HepG2 (cell line): Measurements from ENCODE around the gene MSANTD1. TPM values are rescaled to one million over a fixed set of nuclear protein-coding genes. Genes with fewer than 3 reads are reported as not detected.

ENCODE experiments used
- ATAC-seq: fragments of 200-7000 bp; cut with Tn5 transposase; 3 replicates; pipeline ENCODE4 v1.9.1; 2020; ENCODE audit warnings: mild to moderate bottlenecking, moderate library complexity
- BruUV-seq: library from RNA; stranded (reverse); fragments of 400-500 nt; replicated peaks from 2 replicates; lab custom pipeline; 2021; lab: Mats Ljungman, UMichigan
- CTCF ChIA-PET: fragments of 300-600 bp; formaldehyde crosslinking; extraction: SDS; loops from one replicate; lab custom pipeline; 2021; ENCODE audit warnings: low total read pairs, inconsistent platforms, low intra/inter-chr PET ratio; lab: Yijun Ruan, JAX
- POLR2A ChIA-PET: fragments of 350-600 bp; sonication (Branson Sonifier 250); formaldehyde crosslinking; loops from one replicate; lab custom pipeline; 2020; ENCODE audit warnings: antibody characterized with exemption, inconsistent platforms; lab: Yijun Ruan, JAX
- DNase-seq: peaks from one replicate; pipeline ENCODE4 v3.0.0-alpha.2; 2015; ENCODE audit warnings: low spot score
- FAIRE-seq: peaks from 3 replicates; lab custom pipeline; 2011; peaks lifted over from hg19 to GRCh38; lab: Jason Lieb, UNC
- H2AFZ ChIP-seq: one replicate; pipeline ENCODE4 v1.6.1; 2011; ENCODE audit warnings: low read length, inconsistent platforms
- H3K27ac ChIP-seq: fragments of 300-600 bp; 3 replicates; pipeline ENCODE4 v1.8.0; 2011; ENCODE audit warnings: mixed run types, mild to moderate bottlenecking, mixed read lengths, low read length, inconsistent platforms; ENCODE audit not compliant: insufficient read depth; ENCODE audit errors: extremely low read length
- H3K27me3 ChIP-seq, 2 experiments: fragments of 200-600 bp in 1 of 2; 2 replicates in 1 of 2; 3 replicates in 1 of 2; pipeline versions ENCODE4 v1.6.0 to v1.8.0; 2011; ENCODE audit warnings: low read length in 2 of 2, mild to moderate bottlenecking in 2 of 2, moderate library complexity in 2 of 2, inconsistent platforms in 1 of 2; ENCODE audit not compliant: insufficient read depth in 2 of 2, control insufficient read depth in 1 of 2
- H3K36me3 ChIP-seq, 2 experiments: fragments of 200-600 bp in 1 of 2; replicated peaks in 1 of 2; 2 replicates in 1 of 2; 3 replicates in 1 of 2; pipeline versions ENCODE4 v1.5.1 to v1.8.0; 2011; ENCODE audit warnings: low read length in 2 of 2, inconsistent platforms in 1 of 2; ENCODE audit not compliant: insufficient read depth in 2 of 2, control insufficient read depth in 1 of 2
- H3K4me1 ChIP-seq: 2 replicates; pipeline ENCODE4 v1.5.1; 2012; ENCODE audit warnings: low read length, inconsistent platforms; ENCODE audit not compliant: insufficient read depth
- H3K4me2 ChIP-seq: 2 replicates; pipeline ENCODE4 v1.6.0; 2011; ENCODE audit warnings: low read depth, low read length, inconsistent platforms
- H3K4me3 ChIP-seq, 3 experiments: fragments of 200-600 bp in 1 of 3; sonication (generic), shearing (Covaris generic) in 1 of 3; replicated peaks in 1 of 3; 2 replicates each; pipeline ENCODE4 v1.5.1; 2011 to 2016; ENCODE audit warnings: low read length in 3 of 3, inconsistent platforms in 2 of 3, low read depth in 2 of 3, mild to moderate bottlenecking in 2 of 3, control low read depth in 1 of 3, mixed read lengths in 1 of 3; ENCODE audit not compliant: insufficient read depth in 1 of 3
- H3K79me2 ChIP-seq: one replicate; pipeline ENCODE4 v1.6.1; 2011; ENCODE audit warnings: low read length, inconsistent platforms; ENCODE audit not compliant: insufficient read depth
- H3K9ac ChIP-seq: 2 replicates; pipeline ENCODE4 v1.6.0; 2011; ENCODE audit warnings: mild to moderate bottlenecking, low read depth, low read length, inconsistent platforms; ENCODE audit not compliant: insufficient read depth
- H3K9me3 ChIP-seq: 2 replicates; pipeline ENCODE4 v1.5.1; 2012; ENCODE audit warnings: mild to moderate bottlenecking, low read length
- H4K20me1 ChIP-seq: 2 replicates; pipeline ENCODE4 v1.6.0; 2011; ENCODE audit warnings: inconsistent platforms, mild to moderate bottlenecking, low read length, moderate library complexity; ENCODE audit not compliant: insufficient read depth
- ASH2L ChIP-seq: fragments of 300-600, 200-600 bp; sonication (generic); IDR thresholded peaks from 2 replicates; pipeline ENCODE4 v1.7.0; 2017; ENCODE audit warnings: low read depth, mild to moderate bottlenecking, moderate library complexity, mixed read lengths, low read length; ENCODE audit not compliant: insufficient read length
- CENPBD1 ChIP-seq: sonication (generic); formaldehyde crosslinking; IDR thresholded peaks from 2 replicates; pipeline ENCODE4 v1.8.0; 2022; ENCODE audit warnings: missing genetic modification reagents, low read depth, mild to moderate bottlenecking, borderline replicate concordance
- FOXA1 ChIP-seq, 2 experiments: fragments of 450-650 bp in 1 of 2; sonication (generic) in 1 of 2; formaldehyde crosslinking in 1 of 2; IDR thresholded peaks; 2 replicates each; pipeline versions ENCODE4 v1.4.0 to v1.6.1; 2016 to 2020; ENCODE audit warnings: missing genetic modification reagents in 1 of 2
- HNF4A ChIP-seq: sonication (generic); formaldehyde crosslinking; IDR thresholded peaks from 2 replicates; pipeline ENCODE4 v1.4.0; 2020; ENCODE audit warnings: missing genetic modification reagents
- KLF9 ChIP-seq: IDR thresholded peaks from 2 replicates; pipeline ENCODE4 v1.6.1; 2016; ENCODE audit warnings: low read depth
- TEAD2 ChIP-seq: sonication (generic); formaldehyde crosslinking; IDR thresholded peaks from 2 replicates; pipeline ENCODE4 v1.9.0; 2021; ENCODE audit warnings: missing genetic modification reagents
- ZBTB33 ChIP-seq: sonication (generic); formaldehyde crosslinking; IDR thresholded peaks from 2 replicates; pipeline ENCODE4 v1.4.0; 2020; ENCODE audit warnings: missing genetic modification reagents
- ZBTB38 ChIP-seq: sonication (generic); formaldehyde crosslinking; IDR thresholded peaks from 2 replicates; pipeline ENCODE4 v1.5.1; 2020; ENCODE audit warnings: mild to moderate bottlenecking, missing genetic modification reagents
- ZMYM4 ChIP-seq: sonication (generic); formaldehyde crosslinking; IDR thresholded peaks from 2 replicates; pipeline ENCODE4 v1.8.1; 2023; ENCODE audit warnings: mild to moderate bottlenecking, missing genetic modification reagents
- ZNF615 ChIP-seq: sonication (generic); formaldehyde crosslinking; IDR thresholded peaks from 2 replicates; pipeline ENCODE4 v1.5.0; 2020; ENCODE audit warnings: mild to moderate bottlenecking, missing genetic modification reagents, borderline replicate concordance
- ZSCAN5A ChIP-seq: sonication (generic); formaldehyde crosslinking; IDR thresholded peaks from 2 replicates; pipeline ENCODE4 v1.8.0; 2022; ENCODE audit warnings: mild to moderate bottlenecking, missing genetic modification reagents, borderline replicate concordance
- WGBS: methylation state at CpG from one replicate; pipeline ENCODE4 v1.1.6; 2017; ENCODE audit warnings: low lambda C conversion rate; 5-methylcytosine and 5-hydroxymethylcytosine counted together
- in situ Hi-C: cut with HindIII; loops from 2 replicates; pipeline ENCODE4 v1.10.0; 2017; ENCODE audit warnings: low pct_unique_long_range_greater_than_20kb; ENCODE audit not compliant: extremely low pct_ligation_motif_present
- intact Hi-C: fragments of 100-400 bp; cut with micrococcal nuclease; formaldehyde crosslinking; loops from one replicate; pipeline ENCODE4 v1.10.0; 2022; ENCODE audit not compliant: unreplicated experiment
- polyA plus RNA-seq, 8 experiments: library from polyadenylated mRNA; depleted of rRNA in 3 of 8; stranded (reverse) in 7 of 8; unstranded in 1 of 8; fragments of >200 nt; fragmentation: Illumina TruSeq in 4 of 8; extraction: Trizol in 4 of 8; gene quantifications; 2 replicates each; pipeline versions ENCODE4 v1.2.1 to v1.2.3, GENCODE V29; 2011 to 2016; ENCODE audit warnings: low read depth in 4 of 8, missing spikeins in 1 of 8, mixed read lengths in 1 of 8; ENCODE audit not compliant: insufficient read depth in 1 of 8
- total RNA-seq, 5 experiments: library from RNA; depleted of rRNA; stranded (reverse); fragments of >200 nt; fragmentation: Illumina TruSeq; extraction: Trizol; gene quantifications; 2 replicates each; pipeline ENCODE4 v1.2.3, GENCODE V29; 2016; ENCODE audit warnings: low read depth in 1 of 5

MSANTD1 gene
- total and polyA plus RNA-seq, 2 of the 13 experiments (the other 11 are each of a cell fraction or from before 2014, with no cell fraction given) = 0.22 to 0.40 TPM

GRCh38 chr4:3235581-3235980, 13.4 kb upstream of the MSANTD1 start:
- ChIA-PET POLR2A (no interaction called here), CTCF (no interaction called here)
- in situ Hi-C loops (no loop called here), intact Hi-C loops (no loop called here)
- H3K4me1 ChIP-seq = peaks cover 17% of the 10 kb centered on the region
- TF ChIP-seq ZSCAN5A (CRISPR knock-in tag) (no peak), TEAD2 (CRISPR knock-in tag) (no peak), ZNF615 (CRISPR knock-in tag) (no peak), ASH2L (no peak), FOXA1 (IDR thresholded peaks at IDR 0.05) (no peak), FOXA1 (CRISPR knock-in tag; IDR thresholded peaks at IDR 0.05) (no peak), KLF9 (CRISPR knock-in tag) (no peak)
- no peak; the same call in 2 of the 3 replicates for ATAC-seq
- WGBS = 92% methylated on average over 6 of the region's 11 CpGs
- H3K4me2 ChIP-seq = no peak overlapping the region
- H3K36me3 ChIP-seq = peaks cover 36 to 62% of the 10 kb centered on the region in 2 experiments
- H3K27me3 ChIP-seq = no peaks in the 10 kb centered on the region
- H3K9ac ChIP-seq = no peak overlapping the region
- no peak for DNase-seq
- H2AFZ ChIP-seq = no peak overlapping the region
- no TSS peak for BruUV-seq
- no peaks in the 10 kb centered on the region for H3K79me2 ChIP-seq
- no peaks in the 10 kb centered on the region for H4K20me1 ChIP-seq
- H3K4me3 ChIP-seq = no peak overlapping the region
- FAIRE-seq = no peak
- peak overlapping the region; percentile 12 for H3K27ac ChIP-seq
- H3K9me3 ChIP-seq = no peaks in the 10 kb centered on the region

- Histone ChIP-seq H3K9ac (no peak overlapping the region), H3K4me2 (no peak overlapping the region), H4K20me1 (no peaks in the 10 kb centered on the region), H3K36me3 (peaks cover 33 to 60% of the 10 kb centered on the region in 2 experiments), H3K27me3 (no peaks in the 10 kb centered on the region), H3K9me3 (no peaks in the 10 kb centered on the region), H2AFZ (no peak overlapping the region), H3K4me3 (no peak overlapping the region), H3K4me1 (peaks cover 17% of the 10 kb centered on the region), H3K79me2 (no peaks in the 10 kb centered on the region), H3K27ac (peak overlapping the region; percentile 30)
- CTCF ChIA-PET = no interaction called here
- no peak for FAIRE-seq
- peak; percentile 13; the same call in 2 of the 3 replicates for ATAC-seq
- no TSS peak for BruUV-seq
- in situ Hi-C loops = no loop called here
- no peak for DNase-seq
- intact Hi-C loops = no loop called here
- POLR2A ChIA-PET = no interaction called here
- WGBS = 100% methylated on average over 1 of the region's 9 CpGs
- TF ChIP-seq CENPBD1 (CRISPR knock-in tag) (no peak), ZMYM4 (CRISPR knock-in tag) (no peak), ZBTB38 (CRISPR knock-in tag) (0 out of 2 replicates have a peak, but pooled peaks have one; percentile 42), ZBTB33 (CRISPR knock-in tag) (0 out of 2 replicates have a peak, but pooled peaks have one; percentile 45), HNF4A (CRISPR knock-in tag) (peak; percentile 18; the same call in 1 of the 2 replicates)
Observed at GRCh38 chr4:3236326-3236878, 12.6 kb upstream of the MSANTD1 start.
